Measurements from ENCODE around the gene PLA2R1.

DNA sequence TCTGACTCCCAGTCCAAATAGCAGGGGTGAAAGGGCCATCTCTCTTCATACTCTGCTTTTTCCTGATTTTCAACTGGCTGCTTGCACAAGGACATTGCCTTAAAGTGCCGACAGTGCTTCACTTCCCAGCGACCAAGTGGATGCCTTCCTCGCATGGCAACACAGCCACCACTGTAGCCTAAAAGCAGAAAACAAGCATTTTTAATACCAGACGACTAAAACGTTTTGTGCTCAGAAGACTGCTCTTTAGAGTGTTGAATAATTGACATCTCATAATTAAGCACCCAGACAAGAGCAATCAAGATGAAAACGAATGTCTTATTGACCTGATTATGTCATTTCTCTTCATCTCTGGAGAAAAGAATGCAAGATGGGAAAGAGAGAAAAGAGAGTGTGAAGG lies 75.2 kb downstream of the PLA2R1 start:
- TF ChIP-seq, protein P1, sequence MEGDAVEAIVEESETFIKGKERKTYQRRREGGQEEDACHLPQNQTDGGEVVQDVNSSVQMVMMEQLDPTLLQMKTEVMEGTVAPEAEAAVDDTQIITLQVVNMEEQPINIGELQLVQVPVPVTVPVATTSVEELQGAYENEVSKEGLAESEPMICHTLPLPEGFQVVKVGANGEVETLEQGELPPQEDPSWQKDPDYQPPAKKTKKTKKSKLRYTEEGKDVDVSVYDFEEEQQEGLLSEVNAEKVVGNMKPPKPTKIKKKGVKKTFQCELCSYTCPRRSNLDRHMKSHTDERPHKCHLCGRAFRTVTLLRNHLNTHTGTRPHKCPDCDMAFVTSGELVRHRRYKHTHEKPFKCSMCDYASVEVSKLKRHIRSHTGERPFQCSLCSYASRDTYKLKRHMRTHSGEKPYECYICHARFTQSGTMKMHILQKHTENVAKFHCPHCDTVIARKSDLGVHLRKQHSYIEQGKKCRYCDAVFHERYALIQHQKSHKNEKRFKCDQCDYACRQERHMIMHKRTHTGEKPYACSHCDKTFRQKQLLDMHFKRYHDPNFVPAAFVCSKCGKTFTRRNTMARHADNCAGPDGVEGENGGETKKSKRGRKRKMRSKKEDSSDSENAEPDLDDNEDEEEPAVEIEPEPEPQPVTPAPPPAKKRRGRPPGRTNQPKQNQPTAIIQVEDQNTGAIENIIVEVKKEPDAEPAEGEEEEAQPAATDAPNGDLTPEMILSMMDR (IDR thresholded peaks at IDR 0.05): no peak
- TF ChIP-seq POLR2A (IDR thresholded peaks at IDR 0.05): peak in 1 of 2 donors; percentile 66

Data from thyroid gland (tissue), 4 donors.